HG03439 (cell line): ENCODE data around the gene PAGE2.
"Not testable (repeated sequence)": the region's sequence is repeated elsewhere in the genome, so short reads cannot be mapped to it uniquely, and the experiment has no call there.

Source experiments
- ATAC-seq: cut with Tn5 transposase; IDR thresholded peaks from one replicate; pipeline ENCODE4 v1.9.1; 2021; ENCODE audit warnings: mild to moderate bottlenecking, moderate library complexity; ENCODE audit not compliant: unreplicated experiment

Gene PAGE2, protein sequence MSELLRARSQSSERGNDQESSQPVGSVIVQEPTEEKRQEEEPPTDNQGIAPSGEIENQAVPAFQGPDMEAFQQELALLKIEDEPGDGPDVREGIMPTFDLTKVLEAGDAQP

DNA sequence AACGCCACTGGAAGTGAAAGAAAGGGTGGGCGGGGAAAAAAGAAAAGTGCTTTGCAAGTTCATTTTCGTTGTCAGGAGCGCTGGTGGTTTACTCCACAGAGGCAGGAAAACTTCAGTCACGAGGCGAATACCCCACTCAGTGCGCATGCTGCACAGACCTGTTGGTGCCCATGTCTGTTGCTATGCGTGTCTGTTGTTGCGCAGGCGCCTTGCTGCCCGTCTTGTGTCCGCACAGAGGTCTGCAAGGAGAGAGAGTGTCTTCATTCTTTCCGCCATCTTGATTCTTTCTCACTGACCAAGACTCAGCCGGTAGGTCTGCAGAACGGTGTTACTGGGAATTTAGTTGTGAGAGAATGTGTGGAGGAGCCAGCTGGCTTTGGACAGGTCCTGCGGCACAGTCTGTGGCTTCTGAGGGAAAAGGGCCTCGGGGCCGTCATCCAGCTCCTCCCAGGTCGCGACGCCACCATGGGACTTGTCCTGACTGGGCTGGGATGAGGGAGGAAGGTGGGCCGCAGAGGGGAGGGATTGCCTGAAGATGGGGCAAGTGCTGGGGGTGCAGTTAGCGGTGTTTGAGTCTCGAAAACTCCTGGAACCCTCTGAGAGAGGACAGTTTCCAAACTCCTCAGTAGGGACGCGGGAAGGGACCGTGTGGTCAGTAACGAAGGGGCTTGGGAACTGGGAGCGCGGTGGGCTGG is at the start of gene PAGE2:
Gene PAGE2 (plus strand): TSS at position 224 of the 695 bp plus-strand sequence. CDS start 1,003 bp downstream, outside the sequence.
- ATAC-seq: no peak

DNA sequence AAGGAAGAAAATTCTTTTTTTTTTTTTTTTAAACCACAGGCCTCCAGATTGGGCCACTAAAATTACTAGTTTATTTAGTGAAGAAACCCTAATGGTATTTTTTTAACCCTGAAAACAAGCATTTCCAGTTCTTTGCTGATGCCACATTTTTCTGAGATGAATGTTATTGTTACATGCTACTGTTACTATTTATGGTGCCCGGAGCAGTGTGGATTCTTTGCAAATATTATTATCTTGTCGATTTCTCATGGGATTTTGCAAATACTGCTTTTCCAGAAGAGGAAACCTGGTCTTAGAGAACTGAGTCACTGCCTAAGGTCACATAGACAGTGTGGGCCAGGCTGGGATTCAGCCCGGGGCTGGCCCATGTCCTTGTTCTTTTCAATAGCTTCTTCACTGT is 49.3 kb upstream of the PAGE2 start:
- no peak for ATAC-seq

DNA sequence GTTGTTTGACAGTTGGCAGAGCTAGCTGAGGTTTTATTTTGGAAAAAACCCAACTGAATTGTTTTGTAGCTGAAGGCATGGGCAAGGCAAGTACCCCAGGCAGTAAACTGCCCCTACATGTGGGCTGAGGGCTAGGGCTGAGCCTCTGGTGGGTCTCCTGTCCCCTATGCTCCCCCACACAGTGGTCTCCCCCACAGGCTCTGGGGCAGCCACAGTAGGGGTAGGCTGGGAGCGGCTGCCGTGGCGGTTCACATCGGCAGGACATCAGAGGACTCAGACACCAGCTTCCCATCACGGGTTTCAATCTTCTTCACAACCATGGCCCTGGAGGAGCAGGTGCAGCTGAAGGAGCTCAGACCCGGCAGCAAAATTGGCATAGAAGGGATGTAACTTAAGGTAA is 47.3 kb upstream of the PAGE2 start:
- ATAC-seq: no peak

DNA sequence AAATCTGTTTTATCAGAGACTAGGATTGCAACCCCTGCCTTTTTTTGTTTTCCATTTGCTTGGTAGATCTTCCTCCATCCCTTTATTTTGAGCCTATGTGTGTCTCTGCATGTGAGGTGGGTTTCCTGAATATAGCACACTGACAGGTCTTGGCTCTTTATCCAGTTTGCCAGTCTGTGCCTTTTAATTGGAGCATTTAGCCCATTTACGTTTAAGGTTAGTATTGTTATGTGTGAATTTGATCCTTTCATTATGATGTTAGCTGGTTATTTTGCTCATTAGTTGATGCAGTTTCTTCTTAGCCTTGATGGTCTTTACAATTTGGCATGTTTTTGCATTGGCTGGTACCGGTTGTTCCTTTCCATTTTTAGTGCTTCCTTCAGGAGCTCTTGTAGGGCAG is 38.2 kb upstream of the PAGE2 start:
- ATAC-seq: not testable (repeated sequence)

DNA sequence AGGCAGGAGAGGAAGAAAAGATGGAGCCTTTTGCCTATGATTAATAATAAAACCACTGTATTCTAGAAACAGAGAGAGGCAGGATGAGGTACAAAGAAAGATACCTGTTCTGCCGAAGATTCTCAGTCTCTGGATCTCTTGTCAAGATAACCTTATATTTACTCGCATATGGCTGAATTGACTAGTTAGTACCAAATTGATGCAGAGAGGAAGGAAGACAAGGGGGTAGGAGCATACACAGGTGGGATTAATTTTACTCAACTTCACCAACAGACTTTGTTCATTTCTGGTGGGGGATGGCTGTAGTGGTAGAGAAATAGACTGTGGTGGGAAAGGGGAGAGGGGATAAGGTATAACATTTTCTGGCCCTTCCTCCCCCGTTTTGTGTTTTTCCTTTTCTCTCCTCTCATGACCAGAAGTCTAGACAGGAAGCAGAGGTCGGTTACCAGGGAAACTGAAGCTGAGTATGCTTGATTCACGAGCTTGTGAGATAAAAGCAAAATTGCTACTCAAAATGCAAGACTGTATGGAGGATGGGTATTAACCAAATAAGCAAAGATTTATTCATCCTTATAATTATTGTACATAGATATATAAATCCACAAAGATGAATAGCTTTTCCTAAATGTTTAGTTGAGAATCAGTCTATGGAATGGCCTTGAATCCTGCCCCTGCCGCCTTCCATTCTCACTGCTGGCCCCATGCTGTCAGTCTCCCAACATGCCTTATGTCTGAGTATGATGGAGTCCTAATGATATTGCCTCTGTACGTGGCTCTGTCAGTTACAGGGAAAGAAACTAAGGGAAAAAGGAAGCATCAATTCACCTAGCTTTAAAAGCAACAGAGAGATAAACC is 31.8 kb upstream of the PAGE2 start:
- no peak for ATAC-seq

DNA sequence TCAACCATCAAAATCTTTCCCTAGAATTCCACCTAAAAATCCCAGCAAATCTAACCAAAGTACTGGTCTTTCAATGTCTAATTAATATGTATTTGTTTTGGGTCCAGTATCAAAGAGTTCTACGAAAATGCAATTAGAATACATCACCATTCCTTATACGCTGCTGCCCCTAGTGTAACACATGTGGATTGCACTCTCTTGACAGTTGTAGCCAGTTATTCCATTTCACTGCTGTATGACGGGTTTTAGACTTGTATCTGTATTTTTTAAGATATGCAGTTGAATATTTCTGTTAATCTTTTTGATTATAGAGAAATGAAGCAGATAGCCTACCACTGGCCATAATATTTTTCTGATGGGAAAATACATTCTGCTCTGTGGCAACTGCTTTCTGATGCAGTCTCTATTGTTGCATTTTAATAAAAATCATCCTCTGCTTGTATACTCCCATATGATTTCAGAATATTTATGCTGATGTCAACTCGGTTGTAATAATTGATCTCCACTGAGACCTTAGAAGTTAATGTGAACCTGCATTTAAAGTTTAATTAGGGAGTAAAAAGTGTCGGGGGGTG is 31.1 kb upstream of the PAGE2 start:
- ATAC-seq: no peak

DNA sequence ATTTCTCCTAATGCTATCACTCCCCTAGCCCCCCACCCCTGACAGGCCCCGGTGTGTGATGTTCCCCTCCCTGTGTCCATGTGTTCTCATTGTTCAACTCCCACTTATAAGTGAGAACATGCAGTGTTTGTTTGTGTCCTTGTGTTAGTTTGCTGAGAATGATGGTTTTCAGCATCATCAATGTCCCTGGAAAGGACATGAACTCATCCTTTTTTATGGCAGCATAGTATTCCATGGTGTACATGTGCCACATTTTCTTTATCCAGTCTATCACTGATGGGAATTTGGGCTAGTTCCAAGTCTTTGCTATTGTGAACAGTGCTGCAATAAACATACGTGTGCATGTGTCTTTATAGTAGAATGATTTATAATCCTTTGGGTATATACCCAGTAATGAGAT is 21.6 kb upstream of the PAGE2 start:
- ATAC-seq: not testable (repeated sequence)

DNA sequence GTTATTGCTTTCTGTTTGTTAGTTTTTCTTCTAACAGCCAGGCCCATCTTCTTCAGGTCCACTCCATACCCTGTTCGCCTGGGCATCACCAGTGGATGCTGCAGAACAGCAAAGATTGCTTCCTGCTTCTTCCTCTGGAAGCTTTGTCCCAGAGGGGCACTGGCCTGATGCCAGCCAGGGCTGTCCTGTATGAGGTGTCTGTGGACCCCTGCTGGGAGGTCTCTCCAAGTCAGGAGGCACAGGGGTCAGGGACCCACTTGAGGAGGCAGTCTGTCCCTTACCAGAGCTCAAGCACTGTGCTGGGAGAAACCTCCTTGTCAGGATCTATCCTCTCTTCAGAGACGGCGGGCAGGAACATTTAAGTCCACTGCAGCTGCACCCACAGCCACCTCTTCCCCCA is 16.5 kb upstream of the PAGE2 start:
- ATAC-seq: no peak

DNA sequence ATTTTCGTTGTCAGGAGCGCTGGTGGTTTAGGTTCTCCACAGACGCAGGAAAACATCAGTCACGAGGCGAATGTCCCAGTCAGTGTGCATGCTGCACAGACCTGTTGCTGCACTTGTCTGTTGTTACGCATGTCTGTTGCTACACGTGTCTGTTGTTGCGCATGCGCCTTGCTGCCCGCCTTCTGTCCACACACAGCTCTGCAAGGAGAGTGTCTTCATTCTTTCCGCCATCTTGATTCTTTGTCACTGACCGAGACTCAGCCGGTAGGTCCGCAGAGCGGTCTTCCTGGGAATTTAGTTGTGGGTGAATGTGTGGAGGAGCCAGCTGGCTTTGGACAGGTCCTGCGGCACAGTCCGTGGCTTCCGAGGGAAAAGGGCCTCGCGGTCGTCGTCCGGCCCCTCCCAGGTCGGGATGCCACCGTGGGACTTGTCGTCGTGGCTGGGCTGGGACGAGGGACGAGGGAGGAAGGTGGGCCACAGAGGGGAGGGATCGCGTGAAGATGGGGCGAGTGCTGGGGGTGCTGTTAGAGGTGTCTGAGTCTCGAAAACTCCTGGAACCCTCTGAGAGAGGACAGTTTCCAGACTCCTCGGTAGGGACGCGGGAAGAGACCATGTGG is 13.9 kb upstream of the PAGE2 start, which contains the start of gene PAGE2B:
Gene PAGE2B (plus strand): TSS at position 180 of the 617 bp plus-strand sequence. CDS start 1,012 bp downstream, outside the sequence.
- ATAC-seq: no peak

DNA sequence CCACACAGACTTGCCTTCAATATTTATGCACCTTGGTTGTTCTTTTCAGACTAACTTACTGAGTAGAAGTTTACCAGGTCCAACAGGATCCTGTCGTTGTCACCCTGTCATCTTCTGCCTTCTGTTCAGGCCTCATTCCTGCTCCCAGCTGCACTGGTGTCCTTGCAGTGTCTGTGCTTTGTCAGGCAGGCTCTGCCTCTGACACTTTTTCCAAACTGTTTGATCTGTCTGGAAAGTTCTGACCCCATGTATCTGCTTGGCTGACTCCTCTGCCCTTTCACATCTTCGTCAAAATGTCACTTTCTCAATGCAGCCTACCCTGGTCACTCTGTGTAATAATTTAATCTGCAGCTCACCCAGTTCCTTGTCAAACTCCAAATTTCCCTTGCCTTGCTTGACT is 9.9 kb downstream of the PAGE2 start:
- no peak for ATAC-seq

DNA sequence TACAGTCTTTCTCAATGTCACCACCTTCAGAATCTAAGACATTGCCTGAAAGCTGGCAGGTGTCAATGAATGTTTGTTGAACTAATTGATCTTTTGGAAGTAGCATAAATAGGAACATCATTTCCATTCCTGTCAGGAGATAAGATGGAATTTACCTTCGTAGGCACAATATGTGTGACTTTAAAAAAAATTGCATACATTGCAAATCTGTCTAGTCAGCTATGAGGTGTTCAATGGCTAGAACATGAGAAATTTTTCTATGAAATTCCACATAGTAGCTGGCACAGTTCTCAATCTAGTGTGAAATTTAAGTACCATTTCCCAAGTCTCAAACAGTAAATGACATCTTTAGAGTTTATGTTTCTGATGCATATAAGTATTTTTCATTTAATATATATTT is 10.3 kb downstream of the PAGE2 start:
- no peak for ATAC-seq

DNA sequence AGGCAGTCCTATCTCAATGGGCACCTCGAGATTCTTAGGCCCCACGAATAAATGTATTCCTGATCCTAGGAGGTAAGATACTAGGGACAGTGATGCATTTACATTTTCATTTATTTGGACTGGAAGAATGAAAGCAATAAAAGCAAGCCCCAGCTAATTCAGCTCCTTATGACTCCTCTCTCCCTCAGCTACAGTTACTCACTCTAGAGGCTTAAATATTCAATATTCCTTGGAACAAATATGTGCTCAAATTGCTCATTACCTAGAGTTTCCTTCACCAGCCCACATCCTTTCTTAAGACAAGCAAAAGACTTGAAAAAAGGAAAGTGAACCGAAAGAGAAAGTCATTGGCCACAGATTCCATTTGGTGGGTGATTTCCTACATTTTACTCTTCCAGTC is 13.9 kb downstream of the PAGE2 start:
- ATAC-seq: no peak

DNA sequence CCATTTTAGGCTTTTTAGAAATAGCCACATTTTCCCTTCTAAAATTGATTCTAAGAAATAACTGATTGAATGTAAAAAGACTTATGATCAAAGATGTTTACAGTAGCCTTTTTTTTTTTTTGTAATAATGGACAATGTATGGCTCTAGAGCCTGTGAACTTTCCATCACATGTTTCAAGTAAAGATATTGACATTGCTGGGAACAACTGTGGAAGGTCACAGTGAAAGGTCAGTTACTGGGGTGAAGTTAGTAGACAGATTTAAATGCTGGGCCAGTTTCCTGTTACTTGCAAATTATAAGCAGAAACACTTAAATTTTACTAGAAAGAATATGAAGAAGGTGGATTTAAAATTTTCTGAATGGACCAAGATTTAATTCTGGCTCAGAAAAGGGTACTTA is 18.4 kb downstream of the PAGE2 start:
- no peak for ATAC-seq

DNA sequence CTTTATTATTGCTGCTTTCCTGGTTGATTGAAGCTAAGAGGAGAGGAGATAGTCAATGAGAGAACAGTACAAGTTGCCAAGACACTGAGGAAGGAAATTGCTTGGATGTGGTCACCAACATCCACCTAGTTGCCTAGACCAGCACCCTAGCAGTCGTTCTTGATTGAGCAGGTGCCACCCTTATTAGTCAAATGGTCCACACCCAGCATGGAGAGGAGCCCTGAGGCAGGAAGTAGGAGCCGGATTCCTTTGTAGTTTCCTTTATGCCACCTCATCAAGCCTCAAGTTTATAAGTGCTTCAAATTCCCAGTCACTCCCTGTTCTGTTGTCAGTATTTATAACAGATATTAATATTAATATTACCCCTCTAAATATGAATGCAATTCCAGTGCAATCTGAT is 19.1 kb downstream of the PAGE2 start:
- ATAC-seq: no peak

DNA sequence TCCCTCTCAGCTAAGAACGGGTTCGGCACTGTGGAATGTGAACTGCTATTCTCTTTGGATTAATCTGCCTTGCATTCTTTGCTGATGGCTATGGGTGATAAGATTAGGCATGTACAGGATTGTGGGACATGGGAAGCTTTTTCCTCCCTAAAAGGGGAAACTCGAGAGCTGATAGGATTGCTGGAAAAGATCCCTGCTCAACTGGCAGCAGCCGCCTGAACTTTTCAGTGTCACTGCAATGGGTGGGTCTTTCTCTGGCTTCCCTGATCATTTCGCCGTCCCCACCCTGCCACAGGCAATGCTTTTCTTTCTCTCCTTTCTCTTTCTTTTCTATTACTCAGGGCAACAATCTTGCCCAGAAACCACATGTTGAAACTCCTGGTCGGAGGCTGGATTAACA is 20.5 kb downstream of the PAGE2 start:
- no peak for ATAC-seq

DNA sequence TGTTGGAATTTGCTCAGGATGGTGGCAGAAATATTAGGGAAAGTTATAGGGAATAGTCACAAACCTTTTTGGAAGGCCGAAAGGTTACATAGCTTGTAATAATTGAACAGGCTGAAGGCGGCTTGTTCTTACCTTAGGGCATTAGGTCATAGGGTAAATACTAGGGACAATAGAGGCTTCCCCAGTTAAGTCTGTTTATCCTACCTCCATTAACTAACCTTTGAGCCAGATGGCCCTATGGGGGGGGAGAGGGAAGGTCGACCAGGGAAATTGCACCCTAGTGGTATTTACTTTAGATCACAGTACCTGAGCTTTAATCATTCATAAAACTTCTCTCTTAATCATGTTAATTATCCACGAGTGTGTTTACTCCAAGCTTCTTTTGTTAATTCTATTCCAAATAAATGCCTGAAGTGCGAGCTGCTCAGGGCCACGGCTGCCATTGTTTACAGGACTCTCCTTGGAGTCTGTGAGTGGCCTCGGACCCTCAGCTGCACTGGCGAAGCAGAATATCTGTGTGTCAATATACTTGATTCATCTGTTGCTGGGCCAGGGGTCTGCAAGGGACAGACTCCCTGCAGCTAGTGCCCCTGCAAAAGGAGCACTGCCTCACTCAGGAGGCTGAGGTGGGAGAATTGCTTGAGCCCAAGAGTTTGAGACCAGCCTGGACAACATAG is 22.9 kb downstream of the PAGE2 start:
- ATAC-seq: no peak

DNA sequence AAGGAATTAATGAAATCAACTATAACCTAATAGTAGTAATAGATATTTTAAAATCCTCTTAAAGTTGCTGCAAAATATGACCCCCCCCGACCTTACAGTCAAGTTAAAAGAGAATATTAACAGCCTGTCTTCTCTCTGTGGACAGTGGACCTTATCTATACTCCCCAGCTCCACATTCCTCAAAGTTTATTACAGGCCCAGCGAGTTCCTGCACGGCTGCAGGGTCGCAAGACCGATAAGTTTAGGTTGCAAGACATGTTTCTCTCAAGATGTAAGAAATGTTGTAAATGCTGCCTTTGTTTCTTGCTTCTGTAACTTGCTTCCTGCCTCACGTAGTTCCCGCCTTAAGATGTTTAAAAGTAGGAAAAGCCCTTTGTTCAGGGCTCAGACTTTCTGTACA is 27.8 kb downstream of the PAGE2 start:
- not testable (repeated sequence) for ATAC-seq

DNA sequence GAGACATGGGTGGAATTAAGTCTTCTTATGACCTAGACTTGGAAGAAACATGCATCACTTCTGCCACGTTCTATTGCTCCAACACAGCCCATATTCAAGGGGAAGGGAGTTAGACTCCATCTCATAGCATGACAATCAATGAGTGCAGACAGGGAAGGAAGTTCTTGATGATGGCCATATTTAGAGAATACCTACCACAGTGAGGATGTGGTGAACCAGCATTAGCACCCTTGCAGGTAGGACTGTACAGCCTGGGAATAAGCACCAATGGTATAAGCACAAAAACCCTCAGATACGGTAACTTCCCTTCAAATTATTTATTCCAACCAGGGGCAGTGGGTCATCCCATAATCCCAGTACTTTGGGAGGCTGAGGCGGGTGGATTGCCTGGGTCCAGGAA is 29.8 kb downstream of the PAGE2 start:
- ATAC-seq: no peak

DNA sequence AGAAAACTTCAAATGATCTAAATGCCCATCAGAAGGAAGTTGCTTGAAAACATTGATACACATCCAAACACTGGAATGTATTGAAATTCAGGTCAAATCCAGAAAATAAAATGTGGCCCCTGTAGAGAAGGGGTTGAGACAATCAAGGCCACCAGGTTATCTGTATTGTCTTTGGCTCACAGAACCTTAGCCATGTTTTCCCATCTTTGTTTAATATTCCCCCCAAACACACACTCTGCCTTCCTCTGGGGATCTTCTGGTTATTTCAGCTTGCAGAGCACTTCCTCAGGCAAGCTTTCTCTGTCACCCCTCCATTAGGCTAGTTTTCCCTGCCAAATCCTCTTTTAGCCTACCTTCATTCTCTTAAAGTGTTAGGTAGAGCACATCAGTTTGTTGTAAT is 30.5 kb downstream of the PAGE2 start:
- ATAC-seq: no peak

DNA sequence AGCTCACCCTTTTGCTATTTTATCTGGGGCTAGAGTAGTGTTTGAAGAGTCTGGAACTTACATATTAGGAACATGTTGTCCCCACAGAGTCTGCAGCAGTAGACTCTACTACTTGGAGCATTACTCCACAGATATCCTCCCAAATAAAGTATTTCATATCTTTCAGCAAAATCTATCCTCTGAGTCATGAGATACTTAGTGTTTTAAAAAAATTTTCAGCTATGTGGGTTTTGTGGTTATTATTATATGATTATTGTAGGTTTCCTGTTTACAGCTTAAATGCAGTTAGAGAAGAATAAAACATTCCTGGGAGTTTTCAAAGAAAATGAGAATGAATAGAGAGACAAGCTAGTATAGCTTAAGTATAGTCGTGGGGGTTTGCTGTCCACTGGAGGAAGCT is 30.9 kb downstream of the PAGE2 start:
- no peak for ATAC-seq
